Vagina (tissue), 2 donors: ENCODE results near the gene TP53I3. TPM values are rescaled to one million over a fixed set of nuclear protein-coding genes. Genes with fewer than 3 reads are reported as not detected.

Experiments used
- DNase-seq, 2 donors: peaks; one replicate each; pipeline ENCODE4 v3.0.0-alpha.2; 2017; ENCODE audit errors: extremely low spot score in 2 of 2
- H3K27ac ChIP-seq: fragments of 200-600 bp; sonication (generic); one replicate; pipeline ENCODE4 v1.5.1; 2019
- H3K27me3 ChIP-seq: fragments of 200-600 bp; sonication (generic); one replicate; pipeline ENCODE4 v1.5.1; 2019
- H3K36me3 ChIP-seq, 2 donors: fragments of 200-600 bp; sonication (generic); one replicate each; pipeline ENCODE4 v1.5.1; 2017 to 2019
- H3K4me1 ChIP-seq: fragments of 200-600 bp; sonication (generic); one replicate; pipeline ENCODE4 v1.5.1; 2019
- H3K4me3 ChIP-seq, 2 donors: fragments of 200-600 bp; sonication (generic); 1 replicate in 1 of 2; 2 replicates in 1 of 2; pipeline ENCODE4 v1.5.1; 2016 to 2019
- H3K9me3 ChIP-seq: fragments of 200-600 bp; sonication (generic); one replicate; pipeline ENCODE4 v1.5.1; 2019
- POLR2A ChIP-seq, 2 donors: fragments of 450-650 bp; IDR thresholded peaks; one replicate each; pipeline ENCODE4 v1.6.1; 2017; ENCODE audit warnings: antibody characterized with exemption in 2 of 2, mild to moderate bottlenecking in 2 of 2, moderate library complexity in 2 of 2
- POLR2AphosphoS5 ChIP-seq, 2 donors: sonication (generic); formaldehyde crosslinking; IDR thresholded peaks; one replicate each; pipeline ENCODE4 v1.9.0; 2017; ENCODE audit warnings: antibody characterized with exemption in 2 of 2, mild to moderate bottlenecking in 2 of 2, low read depth in 1 of 2; ENCODE audit not compliant: insufficient read depth in 1 of 2
- intact Hi-C: fragments of 100-400 bp; cut with DNase I; formaldehyde crosslinking; loops from one replicate; pipeline ENCODE4 v1.15.1; 2023
- total RNA-seq: library from RNA; depleted of rRNA; stranded (reverse); fragments of >200 nt; gene quantifications from one replicate; pipeline ENCODE4 v1.2.3, GENCODE V29; 2016
- TF ChIP-seq, protein P1 (sequence below), 3 experiments: fragments of 450-650 bp in 2 of 3; fragments of 200-600 bp in 1 of 3; sonication (generic) in 1 of 3; IDR thresholded peaks; one replicate each; pipeline ENCODE4 v1.5.1; 2017 to 2019; ENCODE audit warnings: antibody characterized with exemption in 3 of 3, mild to moderate bottlenecking in 2 of 3, moderate library complexity in 2 of 3

TP53I3 gene
- total RNA-seq, 1 donor from 2014 or later, result 31.9 TPM

DNA sequence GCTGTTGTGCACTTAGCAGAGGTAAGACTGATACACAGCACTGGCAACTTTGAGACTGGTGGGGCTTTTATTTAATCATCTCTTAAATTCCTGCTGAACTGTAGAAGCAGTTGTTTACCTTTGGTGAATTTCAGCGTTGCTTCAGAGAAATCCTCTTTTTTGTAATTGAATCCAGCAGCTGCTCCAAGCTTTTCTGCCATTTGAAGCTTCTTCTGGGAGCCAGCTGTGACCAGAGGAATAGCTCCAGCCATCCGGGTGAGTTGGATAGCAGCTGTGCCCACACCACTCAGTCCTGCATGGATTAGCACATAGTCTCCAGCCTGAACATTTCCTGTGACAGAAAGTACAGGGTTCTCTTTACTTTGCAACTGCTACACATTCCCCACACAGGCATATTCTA is 3.9 kb downstream of the TP53I3 start:
- H3K27me3 ChIP-seq, result no peaks in the 10 kb centered on the region
- H3K27ac ChIP-seq, result no peak overlapping the region
- TF ChIP-seq POLR2A (IDR thresholded peaks at IDR 0.05) (no peak), POLR2AphosphoS5 (IDR thresholded peaks at IDR 0.05; ENCODE audit: insufficient read depth in 1 of 2, low read depth in 1 of 2) (no peak)
- TF ChIP-seq, protein P1, sequence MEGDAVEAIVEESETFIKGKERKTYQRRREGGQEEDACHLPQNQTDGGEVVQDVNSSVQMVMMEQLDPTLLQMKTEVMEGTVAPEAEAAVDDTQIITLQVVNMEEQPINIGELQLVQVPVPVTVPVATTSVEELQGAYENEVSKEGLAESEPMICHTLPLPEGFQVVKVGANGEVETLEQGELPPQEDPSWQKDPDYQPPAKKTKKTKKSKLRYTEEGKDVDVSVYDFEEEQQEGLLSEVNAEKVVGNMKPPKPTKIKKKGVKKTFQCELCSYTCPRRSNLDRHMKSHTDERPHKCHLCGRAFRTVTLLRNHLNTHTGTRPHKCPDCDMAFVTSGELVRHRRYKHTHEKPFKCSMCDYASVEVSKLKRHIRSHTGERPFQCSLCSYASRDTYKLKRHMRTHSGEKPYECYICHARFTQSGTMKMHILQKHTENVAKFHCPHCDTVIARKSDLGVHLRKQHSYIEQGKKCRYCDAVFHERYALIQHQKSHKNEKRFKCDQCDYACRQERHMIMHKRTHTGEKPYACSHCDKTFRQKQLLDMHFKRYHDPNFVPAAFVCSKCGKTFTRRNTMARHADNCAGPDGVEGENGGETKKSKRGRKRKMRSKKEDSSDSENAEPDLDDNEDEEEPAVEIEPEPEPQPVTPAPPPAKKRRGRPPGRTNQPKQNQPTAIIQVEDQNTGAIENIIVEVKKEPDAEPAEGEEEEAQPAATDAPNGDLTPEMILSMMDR (IDR thresholded peaks at IDR 0.05), result no peak
- H3K36me3 ChIP-seq, result peaks cover 0 to 18% of the 10 kb centered on the region in 2 donors
- no peak for DNase-seq
- H3K9me3 ChIP-seq, result no peaks in the 10 kb centered on the region
- intact Hi-C loops, result no loop called here
- H3K4me1 ChIP-seq, result peaks cover 22% of the 10 kb centered on the region
- no peak overlapping the region for H3K4me3 ChIP-seq

DNA sequence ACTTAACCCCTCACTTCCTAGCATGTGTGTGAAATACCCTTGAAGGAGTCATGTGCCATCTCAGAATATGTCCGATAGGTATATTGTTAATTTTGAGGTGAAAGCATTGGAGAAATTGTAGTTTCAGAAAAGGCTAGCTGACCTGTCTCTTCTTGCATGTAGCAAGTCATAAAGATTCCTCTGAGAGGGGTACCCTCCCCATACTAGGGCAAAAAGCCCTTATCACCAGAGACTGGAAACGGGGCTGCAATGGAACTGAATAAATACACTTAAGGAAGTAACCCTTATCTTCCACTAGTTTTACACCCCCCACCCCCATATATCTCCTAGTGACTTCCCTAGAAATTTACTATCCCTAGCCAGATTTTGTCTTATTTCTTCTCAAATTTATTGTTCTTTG is 6.8 kb downstream of the TP53I3 start:
- peak overlapping the region; percentile 94 for H3K27ac ChIP-seq
- peaks cover 25% of the 10 kb centered on the region for H3K4me1 ChIP-seq
- TF ChIP-seq POLR2A (IDR thresholded peaks at IDR 0.05) (no peak), POLR2AphosphoS5 (IDR thresholded peaks at IDR 0.05; ENCODE audit: insufficient read depth in 1 of 2, low read depth in 1 of 2) (no peak)
- TF ChIP-seq, protein P1 (IDR thresholded peaks at IDR 0.05), result no peak
- H3K4me3 ChIP-seq, result peak overlapping the region; percentile 66 to 87
- DNase-seq, result no peak
- H3K9me3 ChIP-seq, result no peaks in the 10 kb centered on the region
- H3K36me3 ChIP-seq, result peaks cover 0 to 25% of the 10 kb centered on the region in 2 donors
- no peaks in the 10 kb centered on the region for H3K27me3 ChIP-seq
- intact Hi-C loops, result no loop called here

DNA sequence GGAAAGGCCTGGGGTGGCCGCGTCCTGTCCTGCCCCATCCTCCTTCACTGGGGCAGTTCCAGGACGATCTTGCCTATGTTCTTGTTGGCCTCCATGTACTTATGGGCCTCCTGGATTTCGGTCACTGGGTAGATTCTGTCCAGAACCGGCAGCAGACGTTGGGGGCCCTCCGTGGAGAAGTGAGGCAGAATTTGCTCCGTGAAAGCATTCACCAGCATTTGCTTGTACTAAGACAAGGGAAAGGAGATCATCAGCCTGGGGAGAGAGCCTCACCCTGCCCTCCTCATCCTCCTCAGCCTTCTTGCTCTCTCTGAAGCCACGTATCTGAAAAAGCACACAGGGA is 7.1 kb downstream of the TP53I3 start:
- intact Hi-C loops, result no loop called here
- H3K27ac ChIP-seq, result peak overlapping the region; percentile 94
- no peak for TF ChIP-seq POLR2A (IDR thresholded peaks at IDR 0.05)
- TF ChIP-seq, protein P1 (IDR thresholded peaks at IDR 0.05), result no peak
- TF ChIP-seq POLR2AphosphoS5 (IDR thresholded peaks at IDR 0.05; ENCODE audit: insufficient read depth in 1 of 2, low read depth in 1 of 2), result no peak
- no peaks in the 10 kb centered on the region for H3K27me3 ChIP-seq
- H3K4me3 ChIP-seq, result peak overlapping the region; percentile 66 to 87
- peaks cover 0 to 25% of the 10 kb centered on the region in 2 donors for H3K36me3 ChIP-seq
- peaks cover 25% of the 10 kb centered on the region for H3K4me1 ChIP-seq
- peak in 1 of 2 donors; percentile 89 for DNase-seq
- no peaks in the 10 kb centered on the region for H3K9me3 ChIP-seq

DNA sequence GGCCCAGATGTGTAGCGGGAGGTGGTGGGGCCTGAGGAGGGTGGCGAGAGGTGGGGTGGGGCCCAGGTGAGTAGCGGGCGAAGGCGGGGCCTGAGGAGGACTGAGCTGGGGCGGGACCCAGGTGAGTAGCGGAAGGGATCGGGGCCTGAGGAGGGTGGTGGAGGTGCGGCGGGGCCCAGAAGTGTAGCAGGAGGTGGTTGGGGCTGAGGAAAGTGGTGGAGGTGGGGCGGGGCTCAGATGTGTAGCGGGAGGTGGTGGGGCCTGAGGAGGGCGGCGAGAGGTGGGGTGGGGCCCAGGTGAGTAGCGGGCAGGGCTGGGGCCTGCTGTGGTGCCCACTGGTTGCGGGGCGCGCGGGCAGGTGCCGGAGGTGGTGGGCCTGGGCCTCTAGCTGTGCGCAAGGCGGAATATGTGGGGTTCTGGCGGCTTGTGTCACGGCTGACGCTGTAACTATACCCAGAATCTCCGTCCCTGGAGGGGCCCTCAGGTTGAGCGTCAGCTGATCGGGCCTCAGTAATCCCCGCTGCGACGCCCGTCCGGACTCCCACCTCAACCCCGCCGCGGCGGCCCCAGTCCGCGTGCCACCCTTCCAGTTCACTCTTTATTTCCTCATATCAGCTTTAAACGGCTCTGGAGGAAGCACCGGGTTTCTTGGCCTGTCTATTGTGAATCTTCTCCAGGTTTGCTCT is 7.6 kb downstream of the TP53I3 start:
- peaks cover 25% of the 10 kb centered on the region for H3K4me1 ChIP-seq
- peak overlapping the region; percentile 94 for H3K27ac ChIP-seq
- H3K27me3 ChIP-seq, result no peaks in the 10 kb centered on the region
- H3K9me3 ChIP-seq, result no peaks in the 10 kb centered on the region
- peaks cover 0 to 23% of the 10 kb centered on the region in 2 donors for H3K36me3 ChIP-seq
- TF ChIP-seq POLR2AphosphoS5 (IDR thresholded peaks at IDR 0.05; ENCODE audit: insufficient read depth in 1 of 2, low read depth in 1 of 2) (peak in 1 of 2 donors; percentile 53), POLR2A (IDR thresholded peaks at IDR 0.05) (no peak)
- TF ChIP-seq, protein P1 (IDR thresholded peaks at IDR 0.05), result no peak
- DNase-seq, result no peak
- intact Hi-C loops, result no loop called here
- H3K4me3 ChIP-seq, result peak overlapping the region; percentile 66 to 87
